AG09319 (cell line): ENCODE results near the gene CBX5.
"Not testable (repeated sequence)": the region's sequence is repeated elsewhere in the genome, so short reads cannot be mapped to it uniquely, and the experiment has no call there.

ENCODE experiments used
- DNase-seq: peaks from one replicate; pipeline ENCODE4 v3.0.0-alpha.2; 2010; ENCODE audit warnings: low read depth; ENCODE audit errors: extremely low read depth
- TF ChIP-seq, protein P1 (sequence below): IDR thresholded peaks from 2 replicates; pipeline ENCODE4 v1.5.1; 2011; ENCODE audit warnings: low read depth, mild to moderate bottlenecking, inconsistent platforms, low read length, moderate library complexity

CBX5 gene

DNA sequence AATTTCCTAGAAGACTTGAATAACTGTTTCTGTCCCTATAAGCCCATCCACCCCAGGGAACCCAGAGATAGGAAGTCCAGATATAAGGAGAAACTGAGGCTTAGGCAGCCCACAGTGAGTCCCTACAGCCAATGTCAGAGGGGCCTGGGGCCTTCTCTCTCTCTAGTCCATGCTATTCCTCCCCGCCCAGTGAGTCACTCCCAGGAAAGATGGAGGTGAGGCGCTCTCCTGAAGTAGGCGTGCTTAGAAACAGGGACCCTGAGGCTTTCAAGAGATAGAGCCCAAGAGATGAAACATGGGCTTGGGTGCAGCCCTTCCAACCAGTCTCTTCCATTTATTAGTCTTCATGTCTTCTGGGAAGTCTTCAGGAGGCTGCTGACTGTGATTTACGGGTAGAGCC lies 88.8 kb downstream of the CBX5 start:
- TF ChIP-seq, protein P1, sequence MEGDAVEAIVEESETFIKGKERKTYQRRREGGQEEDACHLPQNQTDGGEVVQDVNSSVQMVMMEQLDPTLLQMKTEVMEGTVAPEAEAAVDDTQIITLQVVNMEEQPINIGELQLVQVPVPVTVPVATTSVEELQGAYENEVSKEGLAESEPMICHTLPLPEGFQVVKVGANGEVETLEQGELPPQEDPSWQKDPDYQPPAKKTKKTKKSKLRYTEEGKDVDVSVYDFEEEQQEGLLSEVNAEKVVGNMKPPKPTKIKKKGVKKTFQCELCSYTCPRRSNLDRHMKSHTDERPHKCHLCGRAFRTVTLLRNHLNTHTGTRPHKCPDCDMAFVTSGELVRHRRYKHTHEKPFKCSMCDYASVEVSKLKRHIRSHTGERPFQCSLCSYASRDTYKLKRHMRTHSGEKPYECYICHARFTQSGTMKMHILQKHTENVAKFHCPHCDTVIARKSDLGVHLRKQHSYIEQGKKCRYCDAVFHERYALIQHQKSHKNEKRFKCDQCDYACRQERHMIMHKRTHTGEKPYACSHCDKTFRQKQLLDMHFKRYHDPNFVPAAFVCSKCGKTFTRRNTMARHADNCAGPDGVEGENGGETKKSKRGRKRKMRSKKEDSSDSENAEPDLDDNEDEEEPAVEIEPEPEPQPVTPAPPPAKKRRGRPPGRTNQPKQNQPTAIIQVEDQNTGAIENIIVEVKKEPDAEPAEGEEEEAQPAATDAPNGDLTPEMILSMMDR = no peak
- DNase-seq = no peak

DNA sequence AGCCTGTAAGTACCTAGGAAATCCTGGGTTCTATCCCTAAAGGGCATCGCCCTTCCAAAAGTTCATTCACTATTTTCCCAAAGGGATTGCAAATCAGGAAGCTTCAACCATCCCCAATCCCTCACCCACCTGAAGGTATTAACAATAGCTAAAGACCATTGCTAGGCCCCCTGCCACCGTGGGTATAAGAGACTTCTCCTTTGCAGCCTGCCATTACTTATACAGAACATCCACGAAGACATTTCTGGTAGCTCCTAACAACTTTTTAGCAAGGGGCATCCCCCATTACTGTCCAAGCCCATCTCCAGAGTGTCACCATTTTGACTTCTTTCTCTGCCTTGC lies 90.8 kb downstream of the CBX5 start:
- no peak for DNase-seq

DNA sequence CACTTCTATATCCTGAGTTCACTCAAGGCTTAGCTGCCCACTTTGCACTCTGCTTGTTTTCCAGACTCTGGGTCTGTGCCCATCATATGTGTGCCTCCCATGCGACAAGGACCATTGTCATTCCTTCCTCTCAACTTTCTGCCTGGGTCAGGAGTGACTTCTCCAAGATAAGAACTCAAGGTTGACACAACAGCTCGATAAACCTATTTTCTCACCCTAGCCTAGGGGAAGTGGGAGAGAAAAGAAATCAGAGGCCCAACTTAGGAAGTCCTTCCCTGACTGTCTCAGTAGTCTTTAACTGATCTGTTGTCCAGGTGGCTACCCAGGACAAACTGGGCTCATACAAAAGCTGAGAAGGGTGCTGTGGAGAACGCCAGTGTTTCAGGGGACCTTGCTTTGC lies 92.8 kb downstream of the CBX5 start:
- TF ChIP-seq, protein P1 = no peak
- no peak for DNase-seq

More for the DNA sequence above, 90.8 kb downstream of the CBX5 start:
- TF ChIP-seq, protein P1 = no peak

DNA sequence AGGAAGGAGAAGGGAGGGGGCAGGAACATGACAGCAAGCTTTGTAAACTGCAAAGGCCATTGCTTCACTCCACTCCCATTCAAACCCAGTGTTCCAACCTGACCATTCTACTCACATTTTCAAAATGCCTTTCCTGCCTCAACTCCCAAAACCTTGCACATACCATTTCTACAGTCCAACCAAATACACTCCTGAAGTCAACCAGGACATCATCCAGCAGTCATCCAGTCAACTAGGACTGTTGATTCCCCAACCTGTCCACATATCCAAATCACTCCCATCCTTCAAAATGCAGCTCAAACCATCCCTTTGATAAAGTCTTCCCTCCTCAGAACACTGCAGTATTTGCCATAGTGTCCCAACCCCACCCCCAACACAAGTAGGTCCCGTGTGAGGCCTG lies 94.0 kb downstream of the CBX5 start:
- no peak for DNase-seq
- TF ChIP-seq, protein P1 = no peak

DNA sequence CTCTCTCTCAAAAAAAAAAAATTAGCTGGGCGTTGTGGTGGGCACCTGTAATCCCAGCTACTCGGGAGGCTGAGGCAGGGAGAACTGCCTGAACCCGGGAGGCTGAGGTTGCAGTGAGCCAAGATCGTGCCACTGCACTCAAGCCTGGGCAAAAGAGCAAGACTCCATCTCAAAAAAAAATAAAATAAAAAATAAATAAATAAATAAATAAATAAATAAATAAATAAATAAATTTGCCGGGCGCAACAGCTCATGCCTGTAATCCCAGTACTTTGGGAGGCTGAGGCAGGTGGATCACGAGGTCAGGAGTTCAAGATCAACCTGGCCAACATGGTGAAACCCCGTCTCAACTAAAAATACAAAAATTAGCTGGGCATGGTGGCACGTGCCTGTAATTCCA lies 94.6 kb downstream of the CBX5 start:
- DNase-seq = not testable (repeated sequence)

DNA sequence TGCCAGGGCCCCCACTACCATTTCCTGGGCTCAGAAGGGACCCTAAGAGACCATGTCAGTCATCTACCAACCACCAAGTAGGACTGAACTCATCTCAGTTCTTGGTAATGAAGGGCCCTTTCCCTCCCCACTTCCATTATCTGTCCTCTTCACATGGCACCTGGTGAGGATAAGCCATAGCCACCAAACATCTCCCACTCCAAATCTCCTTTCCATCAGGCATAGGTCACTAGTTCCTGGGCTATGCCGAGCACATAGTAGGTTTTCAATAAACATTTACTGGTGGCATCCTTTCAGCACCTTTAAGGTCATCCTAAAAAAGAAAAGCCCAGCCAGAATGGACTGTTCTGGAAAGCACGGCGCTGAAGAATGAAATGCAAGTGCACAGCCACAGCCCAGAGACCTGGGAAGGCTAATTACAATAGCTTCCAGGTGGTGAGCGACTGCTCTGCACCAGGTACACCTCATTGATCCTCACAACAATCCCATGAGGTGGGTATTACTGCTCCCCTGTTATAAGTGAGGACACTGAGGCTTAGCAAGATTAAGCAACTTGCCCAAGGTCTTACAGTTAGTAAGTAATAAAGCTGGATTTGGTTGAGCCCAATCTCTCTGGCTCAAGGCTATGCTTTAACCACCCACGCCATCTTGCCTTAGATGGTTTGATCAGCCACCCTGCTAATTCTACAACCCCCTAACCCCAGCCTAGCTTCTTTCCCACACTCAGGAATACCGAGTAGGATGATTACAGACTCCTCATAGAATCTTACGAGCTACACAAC lies 95.7 kb downstream of the CBX5 start:
- DNase-seq = no peak
- TF ChIP-seq, protein P1 = no peak

DNA sequence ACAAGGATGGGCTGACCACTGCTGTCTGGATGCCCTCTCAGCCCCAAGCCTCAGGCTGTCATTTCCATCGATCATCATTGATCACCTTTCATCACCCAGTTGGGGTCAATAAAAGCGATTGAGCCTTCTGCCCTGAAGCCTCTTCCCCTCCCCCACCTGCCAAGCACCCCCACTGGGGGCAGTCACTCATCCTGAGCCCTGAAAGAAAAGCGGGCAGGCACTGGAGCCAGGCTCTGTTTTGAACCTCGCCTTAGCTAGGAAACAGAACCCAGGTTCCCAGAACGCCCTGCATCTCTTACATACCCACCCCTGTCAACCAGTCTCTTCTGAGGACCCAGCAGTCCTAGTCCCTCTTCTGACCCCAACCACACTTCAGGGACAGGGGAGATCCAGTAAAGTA lies 96.9 kb downstream of the CBX5 start:
- TF ChIP-seq, protein P1 = no peak
- DNase-seq = no peak

DNA sequence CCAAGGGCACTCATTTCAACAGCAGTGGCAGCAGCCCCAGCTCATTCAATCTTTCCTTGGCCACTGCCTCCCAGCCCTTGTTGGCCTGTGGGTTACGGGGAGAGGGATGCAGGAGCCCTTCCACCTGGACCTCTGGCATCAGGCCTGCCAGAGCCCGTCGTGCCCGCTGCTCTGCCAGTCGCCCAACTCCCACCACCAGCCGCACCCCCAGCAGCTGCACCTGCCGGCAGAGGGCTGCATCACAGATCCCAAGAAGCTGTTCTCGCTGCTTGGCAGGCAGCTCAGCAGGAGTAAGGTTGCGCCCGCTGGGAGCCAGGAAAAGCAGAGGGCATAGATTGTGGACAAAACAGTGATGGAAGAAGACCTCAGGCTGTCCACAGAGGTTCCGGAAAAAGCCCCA lies 97.8 kb downstream of the CBX5 start:
- TF ChIP-seq, protein P1 = no peak
- DNase-seq = no peak
